B cell (primary cell): ENCODE results near the gene CYFIP1.

Source experiments
- CTCF ChIP-seq: fragments of 200-600 bp; IDR thresholded peaks from one replicate; pipeline ENCODE4 v1.8.0; 2022; ENCODE audit warnings: antibody characterized with exemption, mild to moderate bottlenecking
- EZH2 ChIP-seq: IDR thresholded peaks from 2 replicates; pipeline ENCODE4 v1.6.1; 2012; ENCODE audit warnings: borderline replicate concordance, low read depth, mild to moderate bottlenecking, moderate library complexity, low read length; ENCODE audit not compliant: insufficient read depth, poor library complexity, severe bottlenecking

GRCh38 chr15:22902981-22903380 lies 77.2 kb downstream of the CYFIP1 start:
- TF ChIP-seq EZH2 (no peak), CTCF (no peak)
